Measurements from ENCODE around the gene PDE4D.

Gene PDE4D

DNA sequence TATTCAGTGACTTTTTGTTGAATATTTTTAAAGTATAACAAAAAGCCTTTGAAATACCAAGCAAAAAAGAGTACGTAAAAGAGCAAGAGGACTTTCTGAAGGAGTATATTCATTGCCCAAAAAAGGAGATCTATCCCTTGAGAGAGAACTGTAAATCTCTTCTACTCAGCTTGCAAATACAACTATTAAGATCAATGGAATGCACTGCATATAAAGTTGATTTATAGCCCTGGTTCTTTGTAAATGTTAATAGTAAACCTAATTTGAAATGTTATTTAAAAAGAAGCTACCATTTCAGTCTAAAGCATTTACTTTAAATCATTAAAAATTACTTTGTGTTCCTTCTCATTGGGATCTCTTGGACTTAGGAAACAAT is 168.1 kb downstream of the PDE4D start:
- no peak for TF ChIP-seq Cebpa-rat (IDR thresholded peaks at IDR 0.05)
- H3K9ac ChIP-seq, result no peak overlapping the region
- H3K36me3 ChIP-seq, result no peaks in the 10 kb centered on the region
- H3K4me2 ChIP-seq, result no peak overlapping the region
- H3K27ac ChIP-seq, result no peak overlapping the region
- H4K20me1 ChIP-seq, result no peaks in the 10 kb centered on the region
- H3K4me1 ChIP-seq, result no peaks in the 10 kb centered on the region
- H3K9me3 ChIP-seq (replicated peaks in 1 of 11), result no peaks in the 10 kb centered on the region
- H3K27me3 ChIP-seq, result no peaks in the 10 kb centered on the region
- no peak overlapping the region for H3K4me3 ChIP-seq

DNA sequence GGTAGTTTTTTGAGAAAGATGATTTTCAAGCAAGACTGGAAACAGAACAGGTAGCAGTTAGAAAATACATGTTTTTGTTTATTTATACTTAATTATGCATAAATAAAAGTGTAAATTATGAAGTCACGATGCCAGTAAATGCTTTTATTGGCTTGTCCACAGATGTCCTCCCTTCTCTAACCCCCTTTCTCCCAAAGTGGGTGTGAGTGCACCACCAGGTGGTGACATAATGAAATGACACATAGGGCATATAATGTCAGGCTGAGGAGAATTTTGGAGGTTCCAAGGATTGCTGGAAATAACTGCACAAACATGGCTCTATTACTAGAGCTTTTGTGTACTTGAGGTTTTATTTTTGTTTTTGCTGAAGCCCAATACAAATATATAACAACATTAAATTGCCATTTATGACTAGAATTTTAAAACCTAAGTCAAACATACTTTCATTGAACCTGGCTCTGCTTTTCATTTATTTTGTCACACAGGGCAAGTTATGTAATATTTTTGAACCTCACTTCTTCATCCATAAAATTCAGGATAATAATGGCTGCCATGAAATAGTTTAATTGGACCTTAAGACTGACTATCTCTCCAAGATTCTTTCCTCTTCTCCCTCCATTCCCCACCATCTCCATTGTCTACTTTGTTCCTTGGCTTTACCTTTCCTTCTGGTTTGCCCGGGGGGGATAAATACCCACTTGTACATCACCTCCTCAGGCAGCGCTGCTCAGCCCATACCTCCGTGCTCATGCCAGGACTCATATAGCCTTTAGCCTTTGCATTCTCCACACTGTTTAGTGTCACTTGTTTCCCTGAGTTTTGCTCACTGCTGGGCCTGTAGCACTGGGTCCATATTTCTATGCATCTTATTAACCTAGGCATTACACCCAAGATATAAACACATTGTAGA is 168.8 kb downstream of the PDE4D start:
- Histone ChIP-seq H3K4me1 (no peaks in the 10 kb centered on the region), H3K27me3 (no peaks in the 10 kb centered on the region), H3K27ac (no peak overlapping the region)

DNA sequence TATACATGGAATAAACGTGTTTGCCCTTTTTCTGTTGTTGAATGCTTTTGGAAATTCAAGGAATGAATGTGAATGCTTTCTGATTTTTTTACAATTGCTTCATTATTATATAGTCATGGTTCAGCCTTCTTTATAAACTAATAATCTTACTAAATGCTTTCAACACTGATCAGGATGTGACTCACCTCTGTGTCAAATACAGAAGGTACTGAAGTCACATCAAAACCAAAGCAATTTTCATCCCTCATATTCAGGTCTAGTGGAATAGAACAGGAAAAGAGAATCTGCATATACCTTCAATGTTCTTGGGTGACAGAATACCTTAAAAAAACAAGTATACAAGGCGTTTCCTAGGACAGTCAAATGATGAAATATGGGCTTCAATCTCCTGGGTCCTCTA is 170.7 kb downstream of the PDE4D start:
- Histone ChIP-seq H3K4me1 (no peaks in the 10 kb centered on the region), H3K36me3 (no peaks in the 10 kb centered on the region), H3K4me3 (no peak overlapping the region), H4K20me1 (no peaks in the 10 kb centered on the region), H3K4me2 (no peak overlapping the region), H3K27ac (no peak overlapping the region), H3K9me3 (replicated peaks in 1 of 11) (no peaks in the 10 kb centered on the region), H3K27me3 (no peaks in the 10 kb centered on the region), H3K9ac (no peak overlapping the region)
- TF ChIP-seq Cebpa-rat (IDR thresholded peaks at IDR 0.05), result no peak

More for the DNA sequence above, 168.8 kb downstream of the PDE4D start:
- Histone ChIP-seq H3K36me3 (no peaks in the 10 kb centered on the region), H3K4me2 (no peak overlapping the region), H3K9ac (no peak overlapping the region), H3K9me3 (replicated peaks in 1 of 11) (no peaks in the 10 kb centered on the region), H3K4me3 (no peak overlapping the region), H4K20me1 (no peaks in the 10 kb centered on the region)
- TF ChIP-seq Cebpa-rat (IDR thresholded peaks at IDR 0.05), result no peak

DNA sequence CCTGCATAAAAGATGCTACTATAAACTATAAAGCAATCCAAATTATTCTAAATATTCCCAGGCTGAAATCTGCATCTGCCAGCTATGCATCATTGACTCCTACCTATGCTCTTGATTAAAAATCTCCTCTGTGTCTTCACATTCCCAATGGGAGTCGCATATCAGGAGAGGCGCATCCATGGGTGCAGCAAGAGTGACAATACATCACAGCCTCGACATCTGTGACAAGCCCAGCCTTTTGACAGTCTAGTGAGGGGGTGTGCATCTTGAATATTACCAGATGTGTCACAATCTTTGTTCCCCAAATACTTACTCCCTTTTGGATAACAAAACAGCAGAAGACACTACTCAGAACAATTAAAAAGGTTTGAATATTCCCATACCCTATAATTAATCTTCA is 171.8 kb downstream of the PDE4D start:
- H3K27ac ChIP-seq, result no peak overlapping the region
- H3K4me2 ChIP-seq, result no peak overlapping the region
- H4K20me1 ChIP-seq, result no peaks in the 10 kb centered on the region
- no peaks in the 10 kb centered on the region for H3K27me3 ChIP-seq
- H3K4me1 ChIP-seq, result no peaks in the 10 kb centered on the region
- no peak overlapping the region for H3K4me3 ChIP-seq
- H3K9ac ChIP-seq, result no peak overlapping the region
- H3K36me3 ChIP-seq, result no peaks in the 10 kb centered on the region
- TF ChIP-seq Cebpa-rat (IDR thresholded peaks at IDR 0.05), result no peak
- no peaks in the 10 kb centered on the region for H3K9me3 ChIP-seq (replicated peaks in 1 of 11)

DNA sequence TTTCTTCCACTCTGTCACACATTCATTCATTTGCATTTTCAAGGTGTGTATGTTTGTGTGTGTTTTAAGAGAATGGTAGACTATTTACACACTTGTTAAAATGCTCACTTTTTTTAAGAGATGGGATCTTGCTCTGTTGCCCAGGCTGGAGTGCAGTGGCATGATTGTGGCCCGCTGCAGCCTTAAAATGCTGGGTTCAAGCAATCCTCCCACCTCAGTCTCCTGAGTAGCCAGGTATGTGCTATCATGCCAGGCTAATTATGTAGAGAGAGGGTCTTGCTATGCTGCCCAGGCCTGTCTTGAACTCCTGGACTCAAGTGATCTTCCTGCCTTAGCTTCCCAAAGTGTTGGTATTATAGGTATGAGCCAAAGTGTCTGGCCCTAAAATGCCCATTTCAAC is 173.5 kb downstream of the PDE4D start:
- no peak for TF ChIP-seq Cebpa-rat (IDR thresholded peaks at IDR 0.05)
- H3K4me3 ChIP-seq, result no peak overlapping the region
- no peaks in the 10 kb centered on the region for H4K20me1 ChIP-seq

DNA sequence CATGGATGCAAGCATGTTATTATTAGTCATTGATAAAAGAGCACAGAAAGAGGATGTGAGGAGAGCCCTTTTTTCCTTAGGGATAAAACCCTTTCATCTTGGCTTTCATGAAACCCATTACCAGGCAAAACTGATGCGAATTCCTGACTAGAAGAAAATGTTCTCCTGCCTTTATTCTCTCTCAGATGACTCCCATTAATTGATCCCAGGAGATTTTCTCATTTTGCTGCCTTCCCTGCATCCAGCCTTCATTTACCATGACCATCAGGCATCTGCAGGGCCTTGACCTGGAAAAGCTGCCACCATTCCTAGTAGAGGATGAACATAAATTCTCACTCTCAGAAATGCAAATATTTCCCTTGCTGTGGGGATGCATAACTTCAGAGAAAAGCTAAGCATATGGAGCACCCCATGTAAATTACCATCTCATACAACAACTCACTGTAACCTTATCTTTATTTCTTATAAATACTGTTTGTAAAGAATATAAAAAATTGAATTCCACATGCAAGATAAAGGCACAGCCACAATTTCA is 176.5 kb downstream of the PDE4D start:
- Histone ChIP-seq H4K20me1 (no peaks in the 10 kb centered on the region), H3K9ac (no peak overlapping the region), H3K4me2 (no peak overlapping the region), H3K27me3 (no peaks in the 10 kb centered on the region), H3K4me3 (no peak overlapping the region), H3K27ac (no peak overlapping the region), H3K9me3 (replicated peaks in 1 of 11) (peaks cover 27 to 36% (median 30%) of the 10 kb centered on the region in 11 experiments), H3K4me1 (no peaks in the 10 kb centered on the region), H3K36me3 (no peaks in the 10 kb centered on the region; a peak in 1 of 22 replicates)
- TF ChIP-seq Cebpa-rat (IDR thresholded peaks at IDR 0.05), result no peak

More for the DNA sequence above, 173.5 kb downstream of the PDE4D start:
- H3K4me2 ChIP-seq, result no peak overlapping the region
- no peaks in the 10 kb centered on the region for H3K27me3 ChIP-seq
- H3K4me1 ChIP-seq, result no peaks in the 10 kb centered on the region
- no peak overlapping the region for H3K9ac ChIP-seq
- no peaks in the 10 kb centered on the region for H3K36me3 ChIP-seq
- H3K27ac ChIP-seq, result no peak overlapping the region
- H3K9me3 ChIP-seq (replicated peaks in 1 of 11), result peaks cover under 1 to 8% (median 6%) of the 10 kb centered on the region in 11 experiments; a peak in 16 of 22 replicates

DNA sequence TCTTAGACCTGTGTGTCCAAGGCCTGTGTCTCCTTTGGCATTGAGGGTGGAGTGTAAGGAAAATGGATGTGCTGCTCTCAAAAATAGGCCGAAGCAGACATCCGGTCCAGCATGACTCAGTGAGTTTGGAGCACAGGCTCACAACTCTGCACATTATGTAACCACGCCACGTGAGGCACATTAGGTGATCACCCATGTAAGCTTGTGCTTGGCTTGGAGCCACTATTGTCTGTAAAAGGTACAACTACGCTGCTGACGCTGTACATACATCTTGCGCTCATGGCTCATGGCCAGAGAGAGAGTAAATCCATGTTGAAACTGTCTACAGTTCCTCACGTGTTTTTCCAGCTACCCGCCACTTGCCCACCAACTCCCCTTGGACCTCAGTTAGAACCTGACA is 177.5 kb downstream of the PDE4D start:
- H3K4me2 ChIP-seq, result no peak overlapping the region
- TF ChIP-seq Cebpa-rat (IDR thresholded peaks at IDR 0.05), result no peak
- H3K36me3 ChIP-seq, result no peaks in the 10 kb centered on the region; a peak in 1 of 22 replicates
- H3K27me3 ChIP-seq, result no peaks in the 10 kb centered on the region
- no peak overlapping the region for H3K4me3 ChIP-seq
- H3K9ac ChIP-seq, result no peak overlapping the region
- no peak overlapping the region for H3K27ac ChIP-seq
- H3K9me3 ChIP-seq (replicated peaks in 1 of 11), result peaks cover 27 to 36% (median 30%) of the 10 kb centered on the region in 11 experiments
- no peaks in the 10 kb centered on the region for H4K20me1 ChIP-seq
- no peaks in the 10 kb centered on the region for H3K4me1 ChIP-seq

DNA sequence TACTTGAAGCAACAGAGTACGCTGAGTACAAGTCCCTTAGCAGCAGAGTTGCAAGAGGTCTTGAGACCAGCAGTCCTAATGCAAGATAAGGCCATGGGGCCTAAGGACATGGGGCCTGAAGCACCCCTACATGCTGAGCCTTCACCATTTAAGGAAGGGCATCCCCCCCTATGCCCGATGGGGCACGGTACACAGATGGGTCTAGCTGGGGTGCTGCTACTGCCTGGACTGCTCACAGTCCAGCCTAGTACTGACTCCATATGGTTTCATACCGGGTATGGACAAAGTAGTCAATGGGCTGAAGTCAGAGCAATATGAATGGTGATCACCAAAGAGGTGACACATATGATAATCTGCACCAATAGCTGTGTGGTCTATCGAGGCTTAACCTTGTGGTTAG is 178.3 kb downstream of the PDE4D start:
- no peaks in the 10 kb centered on the region for H4K20me1 ChIP-seq
- H3K4me3 ChIP-seq, result no peak overlapping the region
- H3K4me1 ChIP-seq, result no peaks in the 10 kb centered on the region
- H3K9me3 ChIP-seq (replicated peaks in 1 of 11), result peaks cover 27 to 36% (median 30%) of the 10 kb centered on the region in 11 experiments
- H3K27ac ChIP-seq, result no peak overlapping the region
- no peaks in the 10 kb centered on the region; a peak in 1 of 22 replicates for H3K36me3 ChIP-seq
- TF ChIP-seq Cebpa-rat (IDR thresholded peaks at IDR 0.05), result no peak
- no peak overlapping the region for H3K4me2 ChIP-seq
- H3K9ac ChIP-seq, result no peak overlapping the region
- H3K27me3 ChIP-seq, result no peaks in the 10 kb centered on the region

DNA sequence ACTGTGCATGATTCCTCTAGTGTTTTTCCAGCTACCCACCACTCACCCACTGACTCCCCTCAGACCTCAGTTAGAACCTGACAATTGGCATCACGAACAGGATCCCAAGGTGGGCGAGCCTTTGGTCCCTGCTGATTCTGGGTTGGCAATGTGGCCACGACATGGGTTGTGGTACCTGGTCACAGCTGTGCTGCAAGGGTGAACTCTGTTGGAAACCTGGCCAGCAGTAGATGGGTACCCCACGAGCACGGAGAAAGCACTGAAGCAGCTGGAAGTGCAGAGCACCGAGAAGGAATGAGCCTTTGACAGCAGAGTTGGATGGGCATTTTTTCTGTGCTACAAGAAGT is 180.1 kb downstream of the PDE4D start:
- no peaks in the 10 kb centered on the region for H4K20me1 ChIP-seq
- no peaks in the 10 kb centered on the region; a peak in 1 of 22 replicates for H3K36me3 ChIP-seq
- TF ChIP-seq Cebpa-rat (IDR thresholded peaks at IDR 0.05), result no peak
- H3K9me3 ChIP-seq (replicated peaks in 1 of 11), result peaks cover 27 to 36% (median 30%) of the 10 kb centered on the region in 11 experiments
- no peak overlapping the region for H3K27ac ChIP-seq
- no peak overlapping the region for H3K4me2 ChIP-seq
- H3K27me3 ChIP-seq, result no peaks in the 10 kb centered on the region
- no peaks in the 10 kb centered on the region for H3K4me1 ChIP-seq
- no peak overlapping the region for H3K9ac ChIP-seq
- no peak overlapping the region for H3K4me3 ChIP-seq

Measured in BLaER1 treated with 17β-estradiol and CSF1 and Interleukin-3, amounts not matched to agents 10 nM and 100 nM (cell line).